HG03064 (cell line): ENCODE measurements around the gene SDCCAG8.

ENCODE experiments used
- ATAC-seq: cut with Tn5 transposase; IDR thresholded peaks from one replicate; pipeline ENCODE4 v1.9.1; 2021; ENCODE audit warnings: low read depth; ENCODE audit not compliant: unreplicated experiment

Gene SDCCAG8

GRCh38 chr1:243496187-243496646 lies 240.4 kb downstream of the SDCCAG8 start:
- no peak for ATAC-seq

GRCh38 chr1:243496806-243497205 lies 241.0 kb downstream of the SDCCAG8 start:
- no peak for ATAC-seq

DNA sequence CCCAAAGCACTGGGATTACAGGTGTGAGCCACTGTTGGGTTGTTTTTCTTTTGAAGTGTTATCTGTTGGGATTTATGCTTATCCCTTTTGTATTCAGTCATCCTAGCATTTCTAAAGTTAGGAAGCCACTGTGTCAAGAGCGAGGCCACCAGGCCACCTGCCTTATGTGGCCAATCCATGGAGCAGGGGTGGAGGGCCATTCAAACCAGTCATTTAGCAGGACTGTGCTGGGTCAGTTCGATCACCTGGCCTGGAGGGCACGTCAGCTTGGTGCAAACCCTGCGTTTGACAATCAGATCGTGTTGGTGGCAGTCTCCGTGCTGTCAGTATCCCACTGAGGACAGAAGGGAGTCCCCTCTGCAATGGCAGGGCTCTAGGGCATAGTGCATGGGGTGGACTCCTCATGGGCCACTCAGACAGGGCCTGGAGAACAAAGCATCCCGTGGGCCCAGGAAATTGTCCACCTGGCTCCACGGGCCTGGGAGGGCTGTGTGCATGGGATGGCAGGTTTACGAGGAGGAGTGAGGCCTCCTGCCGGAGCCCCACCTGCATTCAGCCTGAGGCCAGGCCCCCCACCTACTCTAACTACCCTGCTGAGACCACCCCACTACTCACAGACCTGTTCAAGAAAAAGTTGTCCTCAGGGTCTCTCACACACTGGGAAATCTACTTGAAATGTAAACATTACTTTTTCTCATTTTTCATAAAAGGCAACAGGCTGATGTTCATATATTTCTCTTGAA lies 242.3 kb downstream of the SDCCAG8 start:
- ATAC-seq = no peak

DNA sequence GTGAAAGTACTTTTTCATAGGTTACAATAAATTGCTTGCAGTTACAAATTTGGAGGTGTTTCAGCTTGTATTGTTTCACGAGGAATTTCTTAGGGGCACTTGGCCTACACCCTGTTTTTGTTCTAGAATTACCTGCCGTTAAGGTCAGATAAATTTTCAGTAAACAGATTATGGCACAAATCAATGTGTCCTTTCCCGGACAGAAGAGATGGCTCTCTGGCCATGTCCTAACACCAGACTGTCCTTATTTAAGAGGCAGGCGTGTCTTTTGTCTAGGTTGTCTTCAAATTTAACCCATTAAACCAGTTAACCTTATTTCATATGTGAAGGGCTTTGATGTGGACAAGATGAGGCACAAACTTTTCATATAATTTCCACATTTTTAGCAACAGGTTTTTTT lies 243.4 kb downstream of the SDCCAG8 start:
- no peak for ATAC-seq

DNA sequence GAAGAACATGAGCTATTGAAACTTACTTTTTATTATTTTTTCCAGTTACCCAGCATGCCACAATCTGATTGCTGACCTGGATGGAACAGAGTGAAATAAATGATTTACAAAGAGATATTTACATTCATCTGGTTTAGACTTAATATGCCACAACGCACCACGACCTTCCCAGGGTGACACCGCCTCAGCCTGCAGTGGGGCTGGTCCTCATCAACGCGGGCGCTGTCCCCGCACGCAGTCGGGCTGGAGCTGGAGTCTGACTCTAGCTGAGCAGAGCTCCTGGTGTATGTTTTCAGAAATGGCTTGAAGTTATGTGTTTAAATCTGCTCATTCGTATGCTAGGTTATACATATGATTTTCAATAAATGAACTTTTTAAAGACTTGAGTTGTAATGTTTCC lies 243.9 kb downstream of the SDCCAG8 start:
- no peak for ATAC-seq

GRCh38 chr1:243500512-243500911 lies 244.7 kb downstream of the SDCCAG8 start:
- ATAC-seq = no peak

DNA sequence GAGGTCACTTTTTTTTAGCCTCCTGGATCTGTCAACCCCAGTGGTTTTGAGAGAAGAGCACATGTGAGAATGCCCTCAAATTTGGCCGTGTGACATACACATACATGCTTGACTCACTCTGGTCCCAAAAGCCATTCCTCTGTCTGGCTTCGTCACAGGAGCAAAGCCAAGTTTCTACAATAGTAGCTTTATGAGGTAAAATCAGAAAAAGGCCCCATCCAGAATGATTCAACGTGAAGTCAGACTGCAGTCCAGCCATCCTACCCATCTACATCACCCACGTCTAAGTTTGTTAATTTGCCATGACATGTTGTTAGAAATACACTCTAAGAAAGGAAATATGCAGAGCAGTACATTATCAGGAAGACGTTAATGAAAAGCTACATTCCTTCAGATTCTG lies 245.2 kb downstream of the SDCCAG8 start:
- no peak for ATAC-seq

DNA sequence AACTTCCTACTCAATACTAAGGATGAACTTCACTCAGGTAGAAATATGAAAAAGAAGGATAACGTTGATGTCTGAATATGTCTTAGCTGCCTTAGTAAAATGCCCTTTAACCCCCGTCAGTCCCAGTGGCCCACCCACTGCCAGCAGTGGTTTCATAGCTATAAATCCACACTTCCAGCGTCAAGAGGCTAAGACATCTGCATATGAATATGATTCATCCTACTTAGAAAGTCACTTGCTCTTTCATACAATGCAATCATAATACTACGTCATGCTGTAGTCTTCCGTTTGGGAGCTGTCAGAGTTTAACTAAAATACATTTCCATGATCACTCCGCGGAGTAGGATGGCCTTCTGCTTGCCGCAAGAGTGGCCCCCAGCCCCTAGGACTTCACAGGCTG lies 247.3 kb downstream of the SDCCAG8 start:
- no peak for ATAC-seq

DNA sequence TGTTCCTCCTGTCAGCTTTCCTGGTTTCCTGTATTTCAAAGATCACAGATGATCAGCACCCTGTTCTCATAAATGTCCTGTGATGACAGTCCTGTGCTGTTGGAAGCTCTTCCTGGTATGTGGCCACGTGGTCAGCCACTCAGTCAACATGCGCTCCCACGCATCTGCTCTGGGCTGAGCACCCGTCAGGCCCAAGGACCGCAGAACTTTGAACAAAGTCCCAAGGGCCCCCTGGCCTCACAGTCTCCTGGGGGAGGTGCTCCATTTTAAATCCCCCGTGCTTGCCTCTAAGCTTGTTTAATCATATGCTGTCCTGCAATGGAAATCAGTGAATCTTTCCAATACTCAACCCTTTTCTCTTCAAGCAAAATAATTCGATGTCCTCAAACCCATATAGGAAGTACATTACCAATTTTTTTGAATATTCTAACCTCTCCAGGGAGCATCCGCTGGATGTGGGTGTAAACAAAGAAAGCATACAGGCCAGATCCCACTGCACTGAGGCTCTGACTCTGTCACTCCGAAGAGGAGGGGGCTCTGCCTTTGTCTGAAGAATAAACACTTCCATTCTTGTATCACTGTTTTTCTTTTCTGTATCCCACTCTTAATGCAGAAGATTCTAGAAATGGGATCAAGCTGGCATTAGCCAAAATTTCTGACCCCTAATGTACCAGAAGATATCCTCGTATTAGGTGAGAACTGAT lies 250.3 kb downstream of the SDCCAG8 start:
- peak; percentile 59 for ATAC-seq

DNA sequence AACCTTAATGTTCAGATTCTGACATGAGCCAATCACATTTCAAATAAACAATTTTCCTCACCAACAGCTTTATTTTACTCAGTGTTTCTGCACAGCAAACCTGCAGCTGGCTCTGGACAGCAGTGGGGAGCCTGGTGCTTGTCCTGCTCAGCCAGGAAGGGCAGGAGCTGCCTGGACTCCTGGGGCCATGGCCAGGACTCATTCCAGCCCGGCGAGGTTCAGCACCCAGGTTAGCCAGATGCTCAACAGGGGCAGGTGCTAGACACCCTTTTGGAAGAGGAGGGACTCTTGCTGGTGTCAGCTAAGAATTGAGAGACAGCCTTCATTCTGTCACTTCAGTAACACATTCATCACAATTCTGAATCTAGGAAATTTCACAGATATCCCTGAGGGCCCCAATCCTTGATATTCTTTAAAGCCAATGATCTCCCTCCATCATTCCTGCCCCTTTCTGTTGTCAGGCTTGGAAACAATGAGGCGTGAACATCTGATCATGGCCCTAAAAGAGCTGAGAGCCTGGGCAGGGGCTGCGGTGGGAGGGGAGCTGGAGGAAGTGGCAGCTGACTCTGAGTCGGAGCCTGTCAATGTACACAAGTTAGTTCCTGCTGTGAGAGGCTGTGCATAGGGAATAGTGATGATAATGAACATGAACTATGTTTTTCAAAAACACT lies 251.3 kb downstream of the SDCCAG8 start:
- no peak for ATAC-seq

GRCh38 chr1:243507672-243508302 lies 251.9 kb downstream of the SDCCAG8 start:
- no peak for ATAC-seq

DNA sequence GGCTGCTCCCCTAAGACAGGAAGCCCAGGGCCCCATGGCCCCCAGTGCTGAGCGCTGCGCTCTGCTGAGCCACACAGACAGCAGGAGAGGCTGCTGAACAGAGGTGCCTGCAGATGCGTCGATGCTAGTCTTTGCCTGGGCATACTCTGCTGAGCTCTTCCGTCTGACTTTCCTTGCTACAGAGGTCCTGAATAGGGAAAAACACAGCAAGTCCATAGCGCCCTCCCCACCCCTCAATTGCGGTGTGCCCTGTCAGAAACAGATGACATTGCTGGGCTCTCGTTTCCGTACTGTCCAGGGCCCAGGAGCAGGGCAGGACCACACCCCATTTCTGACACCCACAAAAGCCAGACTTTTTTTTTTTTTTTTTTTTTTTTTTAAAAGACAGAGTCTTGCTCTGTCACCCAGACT lies 252.5 kb downstream of the SDCCAG8 start:
- ATAC-seq = peak; percentile 80

GRCh38 chr1:243508943-243509342 lies 253.1 kb downstream of the SDCCAG8 start:
- ATAC-seq = no peak

DNA sequence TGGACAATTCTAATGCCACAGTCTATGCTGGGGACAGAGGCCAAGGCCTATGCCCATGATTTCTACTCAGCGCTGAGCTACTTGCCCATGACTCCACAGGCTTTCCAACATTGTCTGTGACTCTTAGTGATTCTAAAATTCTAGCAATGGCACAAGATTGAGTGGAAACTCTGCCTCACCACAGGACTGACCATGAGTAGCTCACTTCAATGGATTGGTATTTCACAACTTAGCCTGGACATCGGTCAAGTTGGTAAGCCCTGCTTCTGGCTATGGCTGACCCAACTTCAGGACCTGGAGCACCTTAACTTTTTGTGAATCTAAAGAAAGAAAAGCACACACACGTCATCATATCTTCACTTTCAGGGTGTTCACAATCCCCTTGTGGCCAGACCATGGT lies 255.1 kb downstream of the SDCCAG8 start:
- no peak for ATAC-seq

- no peak for ATAC-seq
Observed at GRCh38 chr1:243513726-243514491, 258.1 kb downstream of the SDCCAG8 start.

DNA sequence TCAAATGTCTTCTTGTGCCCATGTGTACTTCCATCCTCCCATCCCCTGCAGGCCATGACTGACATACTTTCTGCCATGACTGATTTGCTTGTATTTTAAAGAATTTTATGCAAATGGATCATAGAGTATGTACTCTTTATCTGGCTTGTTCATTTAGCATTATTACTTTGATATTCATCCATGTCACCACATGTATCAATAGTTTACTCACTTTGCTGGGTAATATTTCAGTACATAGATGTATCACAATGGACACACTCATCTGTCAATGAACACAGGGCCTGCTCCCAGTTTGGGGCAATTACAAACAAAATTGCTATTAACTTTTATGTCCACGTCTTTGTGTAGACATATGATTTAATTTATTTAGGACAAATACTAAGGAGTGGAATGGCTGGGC lies 259.1 kb downstream of the SDCCAG8 start:
- ATAC-seq = no peak

DNA sequence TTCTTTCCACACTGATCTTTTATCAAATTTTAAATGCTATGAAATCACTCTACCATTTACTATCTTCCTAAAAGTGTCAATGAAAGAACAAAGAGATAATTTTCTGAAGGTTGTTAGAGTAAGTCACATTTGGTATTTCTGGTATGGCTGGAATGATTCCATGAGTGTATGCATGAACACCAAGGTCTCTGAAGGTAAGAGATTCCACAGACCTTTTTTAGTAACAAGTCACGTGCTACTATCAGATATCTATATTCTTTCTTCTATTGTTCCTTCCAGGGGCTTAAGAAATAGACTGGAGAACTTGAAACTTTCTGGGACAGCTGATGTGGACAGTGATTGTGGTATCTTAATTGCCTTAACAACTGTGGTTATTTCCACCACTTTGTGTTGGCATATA lies 265.0 kb downstream of the SDCCAG8 start:
- ATAC-seq = no peak

GRCh38 chr1:243523766-243524165 lies 267.9 kb downstream of the SDCCAG8 start:
- no peak for ATAC-seq

- ATAC-seq = no peak
Observed at GRCh38 chr1:243525085-243525487, 269.2 kb downstream of the SDCCAG8 start.

- ATAC-seq = no peak
Observed at GRCh38 chr1:243526180-243526579, 270.3 kb downstream of the SDCCAG8 start.
